K562 (cell line): ENCODE measurements around the gene DNAH17. TPM values are rescaled to one million over a fixed set of nuclear protein-coding genes. Genes with fewer than 3 reads are reported as not detected.

Experiments
- ATAC-seq: fragments of 200-7000 bp; cut with Tn5 transposase; 3 replicates; pipeline ENCODE4 v1.9.1; 2020; ENCODE audit warnings: moderate library complexity
- BruUV-seq: library from RNA; stranded (reverse); fragments of 400-500 nt; replicated peaks from 2 replicates; lab custom pipeline; 2021; lab: Mats Ljungman, UMichigan
- CTCF ChIA-PET: fragments of 300-600 bp; formaldehyde crosslinking; extraction: SDS; loops from one replicate; lab custom pipeline; 2021; ENCODE audit warnings: low intra/inter-chr PET ratio; lab: Yijun Ruan, JAX
- POLR2A ChIA-PET: fragments of 300-600, 350-650 bp; sonication (Branson Sonifier 250); formaldehyde crosslinking; extraction: SDS; loops from one replicate; lab custom pipeline; 2021; ENCODE audit warnings: antibody characterized with exemption, inconsistent platforms; lab: Yijun Ruan, JAX
- DNase-seq, 4 experiments: peaks; one replicate each; pipeline versions ENCODE4 v3.0.0 to v3.0.0-alpha.2; 2011 to 2018; ENCODE audit warnings: low spot score in 3 of 4, mixed read lengths in 3 of 4; ENCODE audit errors: extremely low read depth in 1 of 4
- FAIRE-seq: peaks from 2 replicates; lab custom pipeline; 2011; peaks lifted over from hg19 to GRCh38; lab: Jason Lieb, UNC
- H2AFZ ChIP-seq: 2 replicates; pipeline ENCODE4 v1.6.0; 2011; ENCODE audit warnings: low read depth, low read length, control low read depth, inconsistent platforms
- H3K27ac ChIP-seq: fragments of 200-600 bp; 3 replicates; pipeline ENCODE4 v1.8.0; 2011; ENCODE audit warnings: low read depth, mild to moderate bottlenecking, control low read depth, inconsistent platforms, low read length, moderate library complexity, mixed read lengths; ENCODE audit errors: extremely low read depth
- H3K27me3 ChIP-seq, 2 experiments: fragments of 300-600 bp in 1 of 2; 2 replicates in 1 of 2; 3 replicates in 1 of 2; pipeline versions ENCODE4 v1.6.0 to v1.8.0; 2011; ENCODE audit warnings: inconsistent platforms in 2 of 2, low read length in 2 of 2, mild to moderate bottlenecking in 1 of 2, mixed read lengths in 1 of 2, moderate library complexity in 1 of 2; ENCODE audit not compliant: control insufficient read depth in 2 of 2, insufficient read depth in 2 of 2
- H3K36me3 ChIP-seq: fragments of 300-600 bp; 3 replicates; pipeline ENCODE4 v1.8.0; 2011; ENCODE audit warnings: mild to moderate bottlenecking, low read length, inconsistent platforms; ENCODE audit not compliant: control insufficient read depth, insufficient read depth
- H3K4me1 ChIP-seq, 2 experiments: fragments of 200-600 bp in 1 of 2; replicated peaks in 1 of 2; 2 replicates in 1 of 2; 3 replicates in 1 of 2; pipeline versions ENCODE4 v1.5.1 to v1.8.0; 2011; ENCODE audit warnings: inconsistent platforms in 2 of 2, low read length in 2 of 2, mild to moderate bottlenecking in 1 of 2, mixed read lengths in 1 of 2, moderate library complexity in 1 of 2; ENCODE audit not compliant: control insufficient read depth in 2 of 2, insufficient read depth in 2 of 2
- H3K4me2 ChIP-seq: 2 replicates; pipeline ENCODE4 v1.6.1; 2011; ENCODE audit warnings: low read length, control low read depth, inconsistent platforms, mixed read lengths; ENCODE audit not compliant: insufficient read depth
- H3K4me3 ChIP-seq: fragments of 200-600 bp; sonication (generic), shearing (Covaris generic); 2 replicates; pipeline ENCODE4 v1.5.1; 2016; ENCODE audit warnings: control low read depth, inconsistent platforms
- H3K79me2 ChIP-seq: fragments of 200-600 bp; 3 replicates; pipeline ENCODE4 v1.8.0; 2011; ENCODE audit warnings: low read length, inconsistent platforms; ENCODE audit not compliant: control insufficient read depth, insufficient read depth
- H3K9ac ChIP-seq, 2 experiments: 2 replicates each; pipeline versions ENCODE4 v1.6.0 to v1.6.1; 2011; ENCODE audit warnings: low read depth in 2 of 2, low read length in 2 of 2, control low read depth in 1 of 2, inconsistent platforms in 1 of 2, mild to moderate bottlenecking in 1 of 2, mixed read lengths in 1 of 2; ENCODE audit not compliant: insufficient read depth in 1 of 2
- H3K9me1 ChIP-seq: one replicate; pipeline ENCODE4 v1.6.0; 2011; ENCODE audit warnings: inconsistent platforms, mild to moderate bottlenecking, low read length, moderate library complexity; ENCODE audit not compliant: control insufficient read depth, insufficient read depth
- H3K9me3 ChIP-seq: replicated peaks from 2 replicates; pipeline ENCODE4 v1.5.1; 2011; ENCODE audit warnings: low read depth, low read length, inconsistent platforms; ENCODE audit not compliant: control insufficient read depth, insufficient read depth
- H4K20me1 ChIP-seq: replicated peaks from 2 replicates; pipeline ENCODE4 v1.6.1; 2011; ENCODE audit warnings: low read length, inconsistent platforms, mixed read lengths; ENCODE audit not compliant: control insufficient read depth, insufficient read depth
- SRSF3 ChIP-seq: fragments of 200-400 bp; formaldehyde crosslinking; IDR thresholded peaks from 2 replicates; pipeline ENCODE4 v1.6.1; 2016; ENCODE audit warnings: mild to moderate bottlenecking, low read length, moderate library complexity; ENCODE audit not compliant: insufficient read depth
- TGIF2 ChIP-seq: sonication (generic); formaldehyde crosslinking; IDR thresholded peaks from 2 replicates; pipeline ENCODE4 v1.8.1; 2022; ENCODE audit warnings: mild to moderate bottlenecking, missing genetic modification reagents, moderate library complexity
- U2AF2 ChIP-seq: fragments of 200-400 bp; formaldehyde crosslinking; optimal IDR thresholded peaks from 2 replicates; pipeline ENCODE3; 2017; ENCODE audit warnings: low read depth, mild to moderate bottlenecking, low read length
- ZBTB17 ChIP-seq: fragments of 450-650 bp; formaldehyde crosslinking; IDR thresholded peaks from 2 replicates; pipeline ENCODE4 v1.4.0; 2020; ENCODE audit warnings: mild to moderate bottlenecking
- ZKSCAN8 ChIP-seq: fragments of 200-800 bp; sonication (Bioruptor generic); IDR thresholded peaks from 2 replicates; pipeline ENCODE4 v1.6.1; 2016; ENCODE audit warnings: missing genetic modification characterization, missing compliant biosample characterization
- ZNF24 ChIP-seq: fragments of 450-650 bp; IDR thresholded peaks from 2 replicates; pipeline ENCODE4 v1.6.1; 2016
- WGBS: fragments of 100-300 bp; shearing (Covaris generic); methylation state at CpG from one replicate; pipeline ENCODE4 v1.1.6; 2016; ENCODE audit warnings: low coverage, mixed read lengths; ENCODE audit not compliant: insufficient coverage; ENCODE audit errors: missing lambda C conversion rate; 5-methylcytosine and 5-hydroxymethylcytosine counted together
- in situ Hi-C: fragments of 300-500 bp; cut with MboI; formaldehyde crosslinking; loops from 4 replicates; pipeline ENCODE4 v1.15.0; 2018; ENCODE audit warnings: inconsistent platforms, mixed read lengths
- intact Hi-C: fragments of 100-400 bp; cut with micrococcal nuclease; formaldehyde crosslinking; loops from 2 replicates; pipeline ENCODE4 v1.14.2; 2022
- polyA plus RNA-seq, 8 experiments: library from polyadenylated mRNA; depleted of rRNA in 4 of 8; stranded (reverse) in 5 of 8; unstranded in 3 of 8; fragments of >200 nt; fragmentation: Nextera tagmentation in 2 of 8; fragmentation: Illumina TruSeq in 1 of 8; extraction: Ambion mirVana in 2 of 8; extraction: Trizol in 1 of 8; gene quantifications; 2 replicates each; pipeline versions ENCODE4 v1.2.1 to v1.2.3, GENCODE V29; 2011 to 2014; ENCODE audit warnings: inconsistent platforms in 1 of 8, missing spikeins in 1 of 8
- total RNA-seq, 7 experiments: library from RNA; depleted of rRNA in 6 of 7; stranded (reverse); fragments of >200 nt in 6 of 7; fragmentation: Illumina TruSeq in 2 of 7; extraction: Trizol in 2 of 7; gene quantifications; 2 replicates each; pipeline versions ENCODE4 v1.2.1 to v1.2.3, GENCODE V29; 2011 to 2021; ENCODE audit warnings: low replicate concordance in 1 of 7

DNAH17 gene
- total and polyA plus RNA-seq, 9 of the 15 experiments (the other 6 are each of a cell fraction or from before 2014, with no cell fraction given) = under 0.01 to 0.06 (median 0.03) TPM; not detected in 5

- ATAC-seq (no peak), FAIRE-seq (no peak)
- no peaks in the 10 kb centered on the region for H3K9me3 ChIP-seq
Measured at GRCh38 chr17:78461799-78462053, 115.5 kb downstream of the DNAH17 start.

GRCh38 chr17:78460951-78461798 lies 116.0 kb downstream of the DNAH17 start:
- no peak overlapping the region for H3K4me2 ChIP-seq
- peaks cover 0 to 10% of the 10 kb centered on the region in 2 experiments; a peak in 2 of 5 replicates for H3K4me1 ChIP-seq
- H3K4me3 ChIP-seq = no peak overlapping the region
- ChIA-PET POLR2A (interaction anchor here (0.5 to 1.6 kb wide), 5 partner anchors 10 to 758 kb away, joined by 3 to 4 read pairs (median 4); no protein-coding TSS in a partner anchor), CTCF (no interaction called here)
- no TSS peak for BruUV-seq
- no peak for DNase-seq
- H3K79me2 ChIP-seq = no peaks in the 10 kb centered on the region
- H2AFZ ChIP-seq = no peak overlapping the region
- no peak for TF ChIP-seq TGIF2 (CRISPR knock-in tag)
- TF ChIP-seq ZKSCAN8 (CRISPR knock-in tag) = no peak
- intact Hi-C loops = no loop called here
- no peak for ATAC-seq
- in situ Hi-C loops = no loop called here
- peaks cover 48 to 77% of the 10 kb centered on the region in 2 experiments for H3K27me3 ChIP-seq
- H4K20me1 ChIP-seq = no peaks in the 10 kb centered on the region
- H3K9me1 ChIP-seq = no peaks in the 10 kb centered on the region
- no peaks in the 10 kb centered on the region for H3K36me3 ChIP-seq
- no peaks in the 10 kb centered on the region for H3K9me3 ChIP-seq
- H3K9ac ChIP-seq = no peak overlapping the region
- no peak overlapping the region for H3K27ac ChIP-seq
- WGBS = 4% methylated on average over 31 of the region's 34 CpGs
- FAIRE-seq = no peak

More at GRCh38 chr17:78461799-78462053, 115.5 kb downstream of the DNAH17 start:
- Histone ChIP-seq H3K9me1 (peaks cover 3% of the 10 kb centered on the region), H3K4me2 (no peak overlapping the region), H3K27me3 (peaks cover 46 to 76% of the 10 kb centered on the region in 2 experiments), H3K27ac (no peak overlapping the region), H2AFZ (no peak overlapping the region), H3K36me3 (no peaks in the 10 kb centered on the region), H3K79me2 (no peaks in the 10 kb centered on the region), H3K9ac (no peak overlapping the region), H3K4me3 (no peak overlapping the region), H3K4me1 (peaks cover 0 to 13% of the 10 kb centered on the region in 2 experiments; a peak in 2 of 5 replicates), H4K20me1 (no peaks in the 10 kb centered on the region)
- POLR2A ChIA-PET = interaction anchor here (1.6 kb wide), 1 partner anchor 11 kb away, joined by 4 read pairs; no protein-coding TSS in a partner anchor
- no TSS peak for BruUV-seq
- intact Hi-C loops = no loop called here
- CTCF ChIA-PET = no interaction called here
- no peak for DNase-seq
- TF ChIP-seq SRSF3 (no peak), ZBTB17 (CRISPR knock-in tag) (no peak), ZNF24 (no peak), U2AF2 (no peak)
- WGBS = 3% methylated on average over 6 of the region's 6 CpGs
- in situ Hi-C loops = no loop called here
